ENCODE data around the gene COX5A. TPM values are rescaled to one million over a fixed set of nuclear protein-coding genes. Genes with fewer than 3 reads are reported as not detected.

Gene COX5A
- 100 to 1,000 TPM; 322 TPM for total RNA-seq

DNA sequence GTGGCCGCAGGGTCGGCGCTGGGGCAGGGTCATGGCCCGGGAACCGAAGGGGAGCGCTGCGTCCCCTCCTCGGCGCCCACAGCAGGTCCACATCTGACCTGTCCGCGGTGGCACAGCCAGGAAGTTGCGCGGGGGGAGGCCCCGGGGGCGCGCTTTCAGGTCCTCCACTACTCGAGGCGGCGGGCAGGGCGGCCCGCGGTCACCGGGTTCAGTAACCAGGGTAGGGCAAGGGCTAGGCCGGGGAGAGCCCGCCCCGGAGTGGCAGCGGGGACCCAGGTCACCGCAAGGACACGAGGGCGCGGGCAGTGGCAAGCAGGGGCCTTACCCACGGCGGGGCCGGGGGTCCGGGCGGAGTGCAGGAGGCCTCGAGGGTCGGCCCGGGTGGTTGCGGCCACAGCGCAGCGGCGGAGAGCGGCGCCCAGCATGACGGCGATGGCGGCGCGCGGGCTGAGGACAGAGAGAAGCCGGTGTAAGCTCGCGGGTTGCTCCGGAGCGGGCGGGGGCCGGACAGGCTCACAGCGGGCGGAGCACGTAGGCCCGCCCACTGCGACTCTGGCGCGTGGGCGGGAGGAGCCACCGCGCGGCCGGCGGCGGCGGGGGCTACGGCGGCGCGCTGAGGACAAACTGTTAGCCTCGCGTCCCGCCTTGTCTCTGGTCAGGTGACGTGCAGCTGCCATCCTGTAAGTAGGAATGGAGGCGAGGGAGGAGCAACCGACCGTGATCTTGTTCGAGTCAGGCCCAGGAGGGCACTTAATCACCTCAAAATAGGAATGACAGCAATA, at the start of gene COX5A:
COX5A (minus strand) TSS at position 484 of the 782 bp plus-strand sequence; CDS start at position 425, 59 bp downstream.
- Mint-ChIP-seq H3K36me3 (peaks cover 2% of the 10 kb centered on the region), H3K4me1 (ENCODE audit: low read depth) (peaks cover 29% of the 10 kb centered on the region), H3K27me3 (no peaks in the 10 kb centered on the region), H3K9me3 (no peaks in the 10 kb centered on the region), H3K4me3 (peak within 1 kb of the TSS; percentile 86), H3K27ac (peak within 1 kb of the TSS; percentile 87)
- POLR2A ChIA-PET = interaction anchor here (0.7 to 1.2 kb wide), 3 partner anchors 31 to 149 kb away, joined by 3 to 4 read pairs (median 4); partner anchors contain the start of gene FAM219B
- peak; percentile 96 for DNase-seq
- intact Hi-C loops (cut with micrococcal nuclease) = loop anchor here (1.0 to 5.0 kb wide), 6 partner anchors 19 to 395 kb away; partner anchors contain the start of genes ARID3B, CSK, MPI and RPP25
- CTCF ChIA-PET = interaction anchor here (0.6 to 5.6 kb wide), 6 partner anchors 13 to 169 kb away, joined by 3 to 25 read pairs (median 4); partner anchors contain the start of gene FAM219B

DNA sequence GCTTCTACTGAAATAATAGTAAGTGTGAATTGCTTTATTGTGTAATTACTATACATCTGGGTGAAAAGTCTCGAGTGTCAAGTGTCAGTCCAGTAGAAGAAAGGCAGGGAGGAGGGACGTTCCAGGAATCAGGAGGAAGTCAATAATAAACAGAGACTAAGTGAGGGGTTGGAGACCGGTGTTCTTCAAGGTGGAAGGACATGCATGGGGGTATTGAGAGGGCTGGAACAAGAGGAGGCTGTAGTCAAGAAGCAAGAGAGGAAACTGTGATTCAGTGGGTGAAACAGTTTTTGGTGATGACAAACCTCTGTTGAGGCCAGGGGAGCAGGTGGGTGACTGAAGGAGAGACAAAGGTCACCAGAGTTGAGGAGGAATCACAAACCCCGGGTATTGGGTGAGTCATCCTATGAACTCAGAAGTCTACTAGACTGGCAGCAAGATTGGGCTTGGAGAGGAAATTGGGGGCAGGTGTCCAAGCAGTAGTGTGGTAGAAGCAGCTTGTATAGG, 45.9 kb upstream of the COX5A start:
- Mint-ChIP-seq H3K4me1 (ENCODE audit: low read depth) (peaks cover 11% of the 10 kb centered on the region), H3K9me3 (no peaks in the 10 kb centered on the region), H3K4me3 (no peak overlapping the region), H3K27me3 (peaks cover 24% of the 10 kb centered on the region), H3K27ac (peak overlapping the region; percentile 46), H3K36me3 (no peaks in the 10 kb centered on the region)
- intact Hi-C loops (cut with micrococcal nuclease) = loop anchor here (1.0 to 2.0 kb wide), 2 partner anchors 22 to 27 kb away; partner anchors contain the start of gene RPP25
- POLR2A ChIA-PET = interaction anchor here (0.6 kb wide), 1 partner anchor 102 kb away, joined by 4 read pairs; no protein-coding TSS in a partner anchor
- peak; percentile 78 for DNase-seq
- CTCF ChIA-PET = interaction anchor here (1.0 kb wide), 1 partner anchor 27 kb away, joined by 5 read pairs; the partner anchor contains the start of gene RPP25

DNA sequence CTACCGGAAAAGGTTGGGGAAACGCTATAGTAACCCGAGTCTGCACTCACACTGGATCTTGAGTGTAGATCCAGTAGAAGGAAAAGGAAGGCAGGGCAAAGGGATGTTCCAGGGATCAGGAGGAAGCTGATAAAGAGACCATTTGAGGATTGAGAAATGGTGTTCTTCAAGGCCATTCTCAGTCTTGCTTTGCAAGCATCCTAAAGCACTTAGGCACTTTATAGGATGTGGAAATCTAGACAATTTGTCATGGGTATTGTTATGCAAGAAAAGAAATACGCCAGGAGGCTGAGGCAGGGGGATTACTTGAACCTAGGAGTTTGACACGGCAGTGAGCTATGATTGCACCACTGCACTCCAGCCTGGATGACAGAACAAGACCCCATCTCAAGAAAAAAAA, 44.3 kb upstream of the COX5A start:
- DNase-seq = no peak
- Mint-ChIP-seq H3K4me1 (ENCODE audit: low read depth) (peaks cover 20% of the 10 kb centered on the region), H3K27me3 (peaks cover 24% of the 10 kb centered on the region), H3K27ac (no peak overlapping the region), H3K36me3 (no peaks in the 10 kb centered on the region), H3K9me3 (no peaks in the 10 kb centered on the region), H3K4me3 (no peak overlapping the region)
- CTCF ChIA-PET = no interaction called here
- intact Hi-C loops (cut with micrococcal nuclease) = no loop called here
- POLR2A ChIA-PET = interaction anchor here (0.6 kb wide), 1 partner anchor 10 kb away, joined by 3 read pairs; no protein-coding TSS in a partner anchor

DNA sequence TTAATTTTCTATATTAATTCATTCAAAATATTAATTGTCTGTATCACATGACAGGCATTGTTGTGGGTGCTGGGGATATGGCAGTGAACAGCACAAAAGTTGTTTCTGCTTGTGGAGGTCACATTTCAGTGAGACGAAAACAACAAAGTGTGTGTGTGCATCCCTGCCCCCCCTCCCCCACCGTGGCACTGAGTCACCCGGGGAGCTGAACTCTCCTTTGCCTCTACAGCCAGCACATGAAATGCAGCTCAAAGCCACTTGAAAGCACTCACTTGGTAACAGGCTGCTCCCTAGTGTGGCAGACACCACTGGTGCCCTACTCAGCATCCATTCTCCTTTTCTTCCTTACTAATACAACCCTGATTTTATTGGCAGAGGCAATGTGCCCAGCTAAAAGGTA, 40.6 kb upstream of the COX5A start:
- ChIA-PET CTCF (interaction anchor here (0.8 to 1.7 kb wide), 3 partner anchors 17 to 223 kb away, joined by 3 to 5 read pairs (median 5); partner anchors contain the start of genes C15orf39 and SCAMP5), POLR2A (interaction anchor here (1.0 kb wide), 1 partner anchor 17 kb away, joined by 4 read pairs; no protein-coding TSS in a partner anchor)

DNA sequence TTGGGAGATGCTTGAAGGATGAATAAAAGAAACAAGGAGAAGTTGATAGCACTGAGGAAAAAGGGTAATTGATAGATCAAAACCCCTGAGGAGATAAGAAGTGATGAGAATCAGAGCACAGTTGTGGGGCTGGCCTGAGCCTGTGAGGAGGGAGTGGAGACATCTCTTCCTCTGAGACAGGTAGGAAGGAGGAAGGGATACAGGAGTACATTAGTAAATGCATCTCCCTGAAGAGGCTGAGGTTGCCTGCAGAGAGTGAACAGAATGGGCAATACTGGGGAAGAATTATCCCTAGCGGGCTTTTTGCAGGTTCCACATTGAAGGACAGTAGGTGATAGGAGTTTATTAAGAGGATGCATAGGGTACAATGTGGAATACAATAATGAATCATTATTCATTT, 40.2 kb upstream of the COX5A start:
- Mint-ChIP-seq H3K4me1 (ENCODE audit: low read depth) (peaks cover 9% of the 10 kb centered on the region), H3K36me3 (no peaks in the 10 kb centered on the region), H3K27me3 (peaks cover 14% of the 10 kb centered on the region), H3K9me3 (no peaks in the 10 kb centered on the region), H3K4me3 (no peak overlapping the region), H3K27ac (no peak overlapping the region)
- CTCF ChIA-PET = interaction anchor here (0.8 to 1.7 kb wide), 3 partner anchors 17 to 223 kb away, joined by 3 to 5 read pairs (median 5); partner anchors contain the start of genes C15orf39 and SCAMP5
- no peak for DNase-seq
- intact Hi-C loops (cut with micrococcal nuclease) = no loop called here
- POLR2A ChIA-PET = interaction anchor here (1.3 kb wide), 1 partner anchor 46 kb away, joined by 4 read pairs; the partner anchor contains the start of gene PPCDC

More for the DNA sequence above, 40.6 kb upstream of the COX5A start:
- H3K4me3 Mint-ChIP-seq = no peak overlapping the region
- intact Hi-C loops (cut with micrococcal nuclease) = no loop called here
- H3K4me1 Mint-ChIP-seq (ENCODE audit: low read depth) = peaks cover 11% of the 10 kb centered on the region
- DNase-seq = peak; percentile 78
- no peaks in the 10 kb centered on the region for H3K9me3 Mint-ChIP-seq
- no peaks in the 10 kb centered on the region for H3K36me3 Mint-ChIP-seq
- H3K27ac Mint-ChIP-seq = no peak overlapping the region
- H3K27me3 Mint-ChIP-seq = peaks cover 14% of the 10 kb centered on the region

DNA sequence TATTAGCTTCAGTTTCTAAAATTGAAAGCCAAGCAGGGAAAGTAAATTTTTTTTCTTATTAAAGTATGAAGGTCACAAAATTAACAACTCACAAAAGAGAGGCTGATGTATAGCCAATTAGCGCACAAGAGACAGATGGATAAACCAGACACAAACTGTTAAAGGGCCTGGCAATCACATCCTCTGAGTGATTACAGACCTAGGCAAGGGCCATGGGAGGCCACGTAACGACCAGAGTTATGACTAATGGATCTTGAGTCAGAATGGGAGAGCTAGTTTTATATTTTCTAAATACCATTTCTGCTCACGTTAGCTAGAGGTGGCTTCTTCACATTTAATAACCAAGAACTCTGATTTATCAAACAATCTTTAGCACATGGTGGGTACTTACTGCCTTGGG, 39.7 kb upstream of the COX5A start:
- peaks cover 9% of the 10 kb centered on the region for H3K4me1 Mint-ChIP-seq (ENCODE audit: low read depth)
- DNase-seq = peak; percentile 64
- intact Hi-C loops (cut with micrococcal nuclease) = no loop called here
- POLR2A ChIA-PET = interaction anchor here (1.3 kb wide), 1 partner anchor 46 kb away, joined by 4 read pairs; the partner anchor contains the start of gene PPCDC
- H3K9me3 Mint-ChIP-seq = no peaks in the 10 kb centered on the region
- H3K27me3 Mint-ChIP-seq = peaks cover 14% of the 10 kb centered on the region
- H3K36me3 Mint-ChIP-seq = no peaks in the 10 kb centered on the region
- H3K4me3 Mint-ChIP-seq = no peak overlapping the region
- CTCF ChIA-PET = interaction anchor here (1.6 to 1.7 kb wide), 2 partner anchors 17 to 209 kb away, joined by 5 read pairs; partner anchors contain the start of gene SCAMP5
- H3K27ac Mint-ChIP-seq = no peak overlapping the region

DNA sequence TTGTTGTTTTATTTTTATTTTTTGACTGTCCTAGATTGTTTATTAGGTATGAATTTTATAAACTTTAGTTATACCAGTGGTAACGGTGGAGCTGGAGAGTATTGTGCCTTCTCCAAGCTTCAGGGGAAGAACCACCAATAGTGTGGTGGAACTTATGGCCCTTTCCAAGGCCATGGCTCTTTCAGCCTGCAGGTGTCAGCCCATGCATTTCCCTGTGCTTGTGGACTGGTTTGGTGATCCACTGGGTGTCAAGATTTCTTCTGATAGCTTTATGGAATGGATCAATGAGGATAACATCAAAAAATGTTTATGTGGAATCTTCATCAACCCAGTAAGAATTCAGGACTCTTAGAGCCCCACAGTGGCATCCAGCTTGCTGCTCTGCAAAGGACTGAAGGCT, 38.3 kb upstream of the COX5A start:
- Mint-ChIP-seq H3K9me3 (no peaks in the 10 kb centered on the region), H3K4me1 (ENCODE audit: low read depth) (peaks cover 9% of the 10 kb centered on the region), H3K36me3 (no peaks in the 10 kb centered on the region), H3K27ac (no peak overlapping the region), H3K27me3 (peaks cover 11% of the 10 kb centered on the region), H3K4me3 (no peak overlapping the region)
- intact Hi-C loops (cut with micrococcal nuclease) = no loop called here
- no peak for DNase-seq
- POLR2A ChIA-PET = no interaction called here
- CTCF ChIA-PET = interaction anchor here (0.6 to 1.3 kb wide), 4 partner anchors 12 to 228 kb away, joined by 3 to 5 read pairs (median 4); partner anchors contain the start of gene RPP25

DNA sequence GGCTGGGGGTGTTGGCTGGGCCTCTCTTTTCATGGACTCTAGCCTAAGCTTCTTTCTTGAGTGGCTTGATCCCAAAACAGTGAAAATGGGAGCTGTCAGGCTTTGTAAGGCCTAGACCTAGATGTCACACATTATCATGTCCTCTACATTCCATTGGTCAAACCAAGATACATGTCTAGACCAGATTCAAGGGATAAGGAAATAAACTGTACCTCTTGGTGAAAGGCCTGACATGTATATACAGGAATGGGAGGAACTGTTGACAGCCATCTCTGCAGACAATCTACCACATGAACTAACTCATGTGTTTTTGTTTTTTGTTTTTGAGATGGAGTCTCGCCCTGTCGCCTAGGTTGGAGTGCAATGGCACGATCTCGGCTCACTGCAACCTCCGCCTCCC, 29.8 kb upstream of the COX5A start:
- ChIA-PET POLR2A (no interaction called here), CTCF (interaction anchor here (0.6 to 0.8 kb wide), 2 partner anchors 16 to 333 kb away, joined by 3 read pairs; no protein-coding TSS in a partner anchor)
- Mint-ChIP-seq H3K27me3 (no peaks in the 10 kb centered on the region), H3K9me3 (no peaks in the 10 kb centered on the region), H3K27ac (no peak overlapping the region), H3K36me3 (no peaks in the 10 kb centered on the region), H3K4me1 (ENCODE audit: low read depth) (peaks cover 4% of the 10 kb centered on the region), H3K4me3 (no peak overlapping the region)
- intact Hi-C loops (cut with micrococcal nuclease) = no loop called here
- no peak for DNase-seq

DNA sequence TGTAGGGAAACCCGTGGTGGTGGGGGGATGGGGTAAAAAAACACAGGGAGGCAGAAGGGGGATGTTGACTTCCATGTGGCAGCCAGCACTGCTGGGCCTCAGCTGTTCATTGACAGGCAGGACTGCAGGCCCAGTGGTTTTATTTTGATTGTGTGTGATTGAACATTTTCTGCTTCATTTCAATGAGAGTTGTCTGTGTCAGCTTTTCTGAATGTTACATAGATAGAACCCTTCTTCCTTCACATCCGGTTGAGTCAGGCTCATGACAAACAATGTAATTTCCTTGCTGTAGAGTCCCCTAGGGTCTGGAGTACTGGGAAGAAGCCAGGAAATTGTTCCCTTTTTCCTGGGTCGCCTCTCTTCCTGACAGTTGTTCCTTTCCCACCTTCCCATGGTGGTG, 26.9 kb upstream of the COX5A start:
- Mint-ChIP-seq H3K36me3 (no peaks in the 10 kb centered on the region), H3K4me1 (ENCODE audit: low read depth) (peaks cover 16% of the 10 kb centered on the region), H3K27ac (peak overlapping the region; percentile 7), H3K4me3 (no peak overlapping the region), H3K9me3 (no peaks in the 10 kb centered on the region), H3K27me3 (no peaks in the 10 kb centered on the region)
- intact Hi-C loops (cut with micrococcal nuclease) = no loop called here
- POLR2A ChIA-PET = no interaction called here
- CTCF ChIA-PET = interaction anchor here (0.9 to 1.3 kb wide), 3 partner anchors 8 to 236 kb away, joined by 3 read pairs; partner anchors contain the start of genes C15orf39 and RPP25
- no peak for DNase-seq

DNA sequence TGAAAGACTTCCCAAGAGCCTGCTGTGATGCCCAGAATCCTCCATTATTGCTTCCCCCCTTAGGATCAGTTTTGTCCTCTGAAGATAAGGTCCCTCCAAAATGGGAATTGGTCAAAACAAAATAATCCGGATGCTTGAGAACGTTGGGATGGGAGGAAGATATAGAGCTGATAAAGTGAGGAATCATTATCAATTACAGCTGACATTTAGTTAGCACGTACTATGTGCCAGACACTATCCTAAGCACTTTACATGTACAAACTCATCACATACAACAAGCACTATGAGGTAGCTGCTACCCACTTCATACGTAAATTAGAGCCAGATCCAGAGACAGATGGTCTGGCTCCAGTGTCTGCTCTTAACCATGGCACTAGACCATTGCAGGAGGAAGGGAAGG, 25.3 kb upstream of the COX5A start:
- Mint-ChIP-seq H3K27ac (no peak overlapping the region), H3K4me3 (no peak overlapping the region), H3K4me1 (ENCODE audit: low read depth) (peaks cover 29% of the 10 kb centered on the region), H3K9me3 (no peaks in the 10 kb centered on the region), H3K27me3 (peaks cover 13% of the 10 kb centered on the region), H3K36me3 (no peaks in the 10 kb centered on the region)
- no peak for DNase-seq
- intact Hi-C loops (cut with micrococcal nuclease) = no loop called here
- POLR2A ChIA-PET = no interaction called here
- CTCF ChIA-PET = interaction anchor here (0.8 to 2.6 kb wide), 3 partner anchors 12 to 238 kb away, joined by 3 to 18 read pairs (median 4); partner anchors contain the start of gene C15orf39

DNA sequence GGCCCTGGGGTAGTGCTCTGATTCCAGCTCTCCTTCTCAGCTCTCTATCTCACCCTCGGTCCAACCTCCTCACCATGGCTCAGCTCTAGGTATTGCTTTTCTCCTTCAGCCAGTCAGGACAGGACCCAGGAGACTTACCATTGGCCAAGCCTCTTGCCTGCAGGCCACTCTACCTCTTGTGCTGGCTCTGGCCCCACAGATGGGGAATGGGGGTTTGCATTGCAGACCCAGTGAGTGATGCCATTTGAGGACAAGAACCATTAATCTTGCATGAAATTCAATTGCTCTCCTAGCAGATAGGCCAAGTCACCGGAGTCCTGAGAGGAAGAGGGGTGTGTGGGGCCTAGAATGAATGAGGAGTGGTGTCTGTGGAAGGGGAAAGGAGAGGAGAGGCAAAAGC, 24.8 kb upstream of the COX5A start:
- H3K4me3 Mint-ChIP-seq = no peak overlapping the region
- H3K36me3 Mint-ChIP-seq = no peaks in the 10 kb centered on the region
- H3K9me3 Mint-ChIP-seq = no peaks in the 10 kb centered on the region
- POLR2A ChIA-PET = interaction anchor here (0.6 kb wide), 1 partner anchor 427 kb away, joined by 3 read pairs; no protein-coding TSS in a partner anchor
- H3K27ac Mint-ChIP-seq = no peak overlapping the region
- H3K4me1 Mint-ChIP-seq (ENCODE audit: low read depth) = peaks cover 33% of the 10 kb centered on the region
- CTCF ChIA-PET = interaction anchor here (1.7 to 2.6 kb wide), 2 partner anchors 12 to 61 kb away, joined by 5 to 18 read pairs; no protein-coding TSS in a partner anchor
- DNase-seq = no peak
- intact Hi-C loops (cut with micrococcal nuclease) = no loop called here
- H3K27me3 Mint-ChIP-seq = peaks cover 17% of the 10 kb centered on the region
